GM19468 (cell line): Measurements from ENCODE around the gene ROBO1.

Experiments
- ATAC-seq: cut with Tn5 transposase; IDR thresholded peaks from one replicate; pipeline ENCODE4 v1.9.1; 2021; ENCODE audit warnings: mild to moderate bottlenecking, moderate library complexity, moderate number of reproducible peaks; ENCODE audit not compliant: unreplicated experiment; ENCODE audit errors: extremely low read depth

ROBO1 gene

GRCh38 chr3:79396595-79396994, 371.2 kb downstream of the ROBO1 start:
- no peak for ATAC-seq

- no peak for ATAC-seq
These were observed 375.3 kb downstream of the ROBO1 start for GRCh38 chr3:79392479-79392878.

GRCh38 chr3:79390352-79390751, 377.4 kb downstream of the ROBO1 start:
- ATAC-seq: no peak

GRCh38 chr3:79385211-79385610, 382.6 kb downstream of the ROBO1 start:
- no peak for ATAC-seq

GRCh38 chr3:79383402-79384012, 384.3 kb downstream of the ROBO1 start:
- no peak for ATAC-seq

- no peak for ATAC-seq
These were observed 387.2 kb downstream of the ROBO1 start for GRCh38 chr3:79380581-79380980.

- ATAC-seq: no peak
These were observed 389.7 kb downstream of the ROBO1 start for GRCh38 chr3:79378064-79378463.

GRCh38 chr3:79369306-79369705, 398.5 kb downstream of the ROBO1 start:
- no peak for ATAC-seq

GRCh38 chr3:79368403-79368802, 399.4 kb downstream of the ROBO1 start:
- no peak for ATAC-seq

GRCh38 chr3:79367803-79368202, 400.0 kb downstream of the ROBO1 start:
- no peak for ATAC-seq

GRCh38 chr3:79367066-79367465, 400.7 kb downstream of the ROBO1 start:
- no peak for ATAC-seq

- no peak for ATAC-seq
These were observed 401.4 kb downstream of the ROBO1 start for GRCh38 chr3:79366414-79366813.

- no peak for ATAC-seq
These were observed 403.0 kb downstream of the ROBO1 start for GRCh38 chr3:79364784-79365183.

- no peak for ATAC-seq
These were observed 405.1 kb downstream of the ROBO1 start for GRCh38 chr3:79362571-79363270.

GRCh38 chr3:79361748-79362378, 405.9 kb downstream of the ROBO1 start:
- peak; percentile 60 for ATAC-seq

GRCh38 chr3:79358327-79358726, 409.5 kb downstream of the ROBO1 start:
- ATAC-seq: no peak

- no peak for ATAC-seq
These were observed 413.6 kb downstream of the ROBO1 start for GRCh38 chr3:79354179-79354688.

- no peak for ATAC-seq
These were observed 416.1 kb downstream of the ROBO1 start for GRCh38 chr3:79351699-79352098.

GRCh38 chr3:79344876-79345871, 422.6 kb downstream of the ROBO1 start:
- ATAC-seq: no peak

GRCh38 chr3:79341961-79342360, 425.8 kb downstream of the ROBO1 start:
- no peak for ATAC-seq
